Measurements from ENCODE around the gene FBN1. TPM values are rescaled to one million over a fixed set of nuclear protein-coding genes. Genes with fewer than 3 reads are reported as not detected.
A peak's percentile ranks its signal among the peaks of the same experiment; 100 is the strongest.

FBN1 gene
- total and polyA plus RNA-seq, 5 donors: 17.9 to 101 (median 63.1) TPM

DNA sequence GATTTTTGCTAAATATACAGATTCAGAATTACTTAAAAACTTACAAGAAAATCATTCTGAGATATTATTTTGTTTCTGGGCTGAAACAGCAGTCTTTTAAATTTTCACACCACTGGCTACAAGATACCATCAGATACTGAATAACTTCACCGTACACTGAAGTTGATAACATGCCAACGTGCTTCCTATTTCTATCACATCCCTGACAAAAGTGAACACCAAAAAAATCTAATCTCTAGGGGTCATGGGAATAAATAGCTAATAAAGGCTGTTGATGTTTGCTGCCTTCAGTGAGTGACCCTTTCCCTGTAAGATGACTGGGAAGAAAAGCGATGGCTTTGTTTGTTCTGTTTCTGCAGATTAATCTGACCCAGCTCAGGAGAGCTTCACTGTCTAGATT, 193.8 kb downstream of the FBN1 start:
- Histone ChIP-seq H3K9me3 (ENCODE audit: control insufficient read depth, low read length) (no peaks in the 10 kb centered on the region), H3K27ac (ENCODE audit: low read length) (no peak overlapping the region), H3K27me3 (ENCODE audit: control insufficient read depth, insufficient read depth) (no peaks in the 10 kb centered on the region), H3K4me1 (ENCODE audit: control insufficient read depth, insufficient read depth, low read length) (no peaks in the 10 kb centered on the region), H3K4me3 (ENCODE audit: low read length) (no peak overlapping the region)
- intact Hi-C loops (cut with DNase I): no loop called here
- WGBS: 30% methylated on average over 3 of the region's 3 CpGs
- no peak for DNase-seq
- ATAC-seq: no peak

DNA sequence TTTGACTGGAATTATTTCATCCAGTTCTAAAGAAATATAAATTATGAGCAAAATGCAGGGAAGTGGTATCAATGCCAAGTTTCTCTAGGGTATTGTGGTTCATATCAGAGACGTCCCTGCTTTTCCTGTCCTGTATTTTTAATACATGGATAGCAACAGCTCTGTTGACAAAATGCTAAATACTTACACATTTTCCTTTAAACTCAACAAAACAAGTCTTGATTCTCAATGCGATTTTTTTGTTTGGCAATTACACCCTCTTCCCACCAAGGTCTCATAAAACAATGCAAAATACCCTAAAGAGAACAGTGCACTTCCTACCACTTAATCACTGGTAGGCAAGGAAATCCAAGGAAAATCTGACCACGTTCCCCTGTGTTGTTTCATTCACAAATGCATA, 194.3 kb downstream of the FBN1 start:
- ATAC-seq (peak in 1 of 2 donors; percentile 31), DNase-seq (no peak)
- Histone ChIP-seq H3K27ac (ENCODE audit: low read length) (no peak overlapping the region), H3K27me3 (ENCODE audit: control insufficient read depth, insufficient read depth) (no peaks in the 10 kb centered on the region), H3K9me3 (ENCODE audit: control insufficient read depth, low read length) (no peaks in the 10 kb centered on the region), H3K4me3 (ENCODE audit: low read length) (no peak overlapping the region), H3K4me1 (ENCODE audit: control insufficient read depth, insufficient read depth, low read length) (no peaks in the 10 kb centered on the region)
- intact Hi-C loops (cut with DNase I): no loop called here
- WGBS: 28% methylated on average over 3 of the region's 3 CpGs

DNA sequence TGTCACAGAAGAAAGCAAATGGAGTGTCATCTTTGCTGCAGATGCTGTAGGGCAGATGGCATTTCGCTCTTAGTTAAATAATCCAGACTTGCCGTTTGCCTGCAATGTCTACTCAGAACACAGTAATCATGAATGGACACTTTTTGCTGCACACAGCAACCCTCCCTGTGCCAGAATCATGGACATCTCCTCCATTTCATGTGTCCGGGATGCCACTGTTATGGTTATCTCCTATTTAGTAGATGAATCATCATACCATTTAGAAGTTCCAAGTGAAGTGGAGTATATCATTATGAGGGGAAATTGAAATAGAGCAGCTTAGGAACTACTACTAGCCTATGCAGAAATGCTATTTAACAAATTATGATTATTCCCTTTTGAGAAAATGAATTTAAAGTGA, 195.8 kb downstream of the FBN1 start:
- intact Hi-C loops (cut with DNase I): no loop called here
- Histone ChIP-seq H3K4me3 (ENCODE audit: low read length) (no peak overlapping the region), H3K9me3 (ENCODE audit: control insufficient read depth, low read length) (no peaks in the 10 kb centered on the region), H3K27ac (ENCODE audit: low read length) (no peak overlapping the region), H3K4me1 (ENCODE audit: control insufficient read depth, insufficient read depth, low read length) (no peaks in the 10 kb centered on the region), H3K27me3 (ENCODE audit: control insufficient read depth, insufficient read depth) (no peaks in the 10 kb centered on the region)
- 88% methylated on average over 3 of the region's 3 CpGs for WGBS
- DNase-seq: no peak
- ATAC-seq: no peak

DNA sequence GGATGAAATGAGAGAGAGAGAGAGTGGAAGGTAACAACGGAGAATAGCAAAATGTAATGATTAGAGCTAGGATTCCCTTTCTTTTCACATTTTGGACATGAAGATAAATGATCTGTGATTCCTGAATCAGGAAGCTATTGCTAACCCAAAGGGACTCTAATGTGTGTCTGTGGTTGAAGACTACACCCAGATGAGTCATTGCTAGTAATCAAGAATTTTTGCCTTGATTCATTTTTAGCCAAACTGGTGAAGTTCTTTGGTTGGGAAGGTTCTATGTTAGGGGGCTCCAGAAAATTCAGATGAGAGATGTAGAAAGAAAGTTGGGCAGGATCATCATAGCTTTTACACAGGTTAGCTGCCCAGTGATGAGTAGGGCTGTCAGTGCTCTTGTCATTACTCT, 197.9 kb downstream of the FBN1 start:
- ATAC-seq (no peak), DNase-seq (no peak)
- Histone ChIP-seq H3K4me3 (ENCODE audit: low read length) (no peak overlapping the region), H3K27ac (ENCODE audit: low read length) (no peak overlapping the region), H3K9me3 (ENCODE audit: control insufficient read depth, low read length) (no peaks in the 10 kb centered on the region), H3K27me3 (ENCODE audit: control insufficient read depth, insufficient read depth) (no peaks in the 10 kb centered on the region), H3K4me1 (ENCODE audit: control insufficient read depth, insufficient read depth, low read length) (no peaks in the 10 kb centered on the region)
- intact Hi-C loops (cut with DNase I): no loop called here
- WGBS: 89% methylated on average over 1 of the region's 1 CpG

DNA sequence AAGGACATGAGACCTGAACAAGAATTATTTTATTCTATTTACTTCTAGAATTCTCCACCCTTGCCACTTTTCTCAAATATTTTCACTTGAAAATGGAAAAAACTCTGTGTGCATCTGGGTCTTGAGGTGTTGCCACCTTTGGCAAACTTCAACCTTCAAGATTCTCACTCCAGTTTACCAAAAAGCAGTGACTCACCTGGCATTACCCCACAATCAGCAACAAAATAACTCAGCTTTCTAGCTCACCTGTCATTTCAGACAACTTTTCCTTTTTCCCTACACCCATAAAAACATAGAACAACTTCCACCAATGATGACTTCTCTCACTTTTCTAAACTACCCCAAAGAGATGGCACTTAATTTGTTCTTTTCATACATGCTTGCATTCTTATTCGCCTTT, 198.5 kb downstream of the FBN1 start:
- DNase-seq (no peak), ATAC-seq (no peak)
- Histone ChIP-seq H3K4me3 (ENCODE audit: low read length) (no peak overlapping the region), H3K27ac (ENCODE audit: low read length) (no peak overlapping the region), H3K27me3 (ENCODE audit: control insufficient read depth, insufficient read depth) (no peaks in the 10 kb centered on the region), H3K4me1 (ENCODE audit: control insufficient read depth, insufficient read depth, low read length) (no peaks in the 10 kb centered on the region), H3K9me3 (ENCODE audit: control insufficient read depth, low read length) (no peaks in the 10 kb centered on the region)
- 98% methylated on average over 1 of the region's 1 CpG for WGBS
- intact Hi-C loops (cut with DNase I): no loop called here

DNA sequence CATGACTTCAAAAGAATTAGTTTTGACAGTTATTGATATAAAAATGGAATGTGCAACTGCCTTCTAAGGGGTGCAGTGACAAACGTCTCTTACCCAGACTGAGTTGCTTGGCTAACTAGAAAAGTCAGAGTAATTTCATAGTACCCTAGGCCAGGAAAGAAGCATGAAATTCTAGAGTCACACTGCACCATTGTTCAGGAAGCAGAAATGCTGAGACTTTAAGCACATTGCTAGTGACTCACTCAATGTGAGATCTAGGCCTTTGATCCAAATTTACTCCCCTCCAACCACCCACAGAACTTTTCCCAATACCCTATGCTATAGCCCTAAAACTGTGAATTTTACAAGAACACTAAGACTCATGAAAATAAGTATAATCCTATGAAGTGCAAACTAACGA, 203.5 kb downstream of the FBN1 start:
- Histone ChIP-seq H3K27ac (ENCODE audit: low read length) (no peak overlapping the region), H3K4me3 (ENCODE audit: low read length) (no peak overlapping the region), H3K9me3 (ENCODE audit: control insufficient read depth, low read length) (no peaks in the 10 kb centered on the region), H3K27me3 (ENCODE audit: control insufficient read depth, insufficient read depth) (no peaks in the 10 kb centered on the region), H3K4me1 (ENCODE audit: control insufficient read depth, insufficient read depth, low read length) (no peaks in the 10 kb centered on the region)
- DNase-seq (no peak), ATAC-seq (no peak)
- intact Hi-C loops (cut with DNase I): no loop called here
- 84% methylated on average over 2 of the region's 2 CpGs for whole genome bisulfite sequencing

DNA sequence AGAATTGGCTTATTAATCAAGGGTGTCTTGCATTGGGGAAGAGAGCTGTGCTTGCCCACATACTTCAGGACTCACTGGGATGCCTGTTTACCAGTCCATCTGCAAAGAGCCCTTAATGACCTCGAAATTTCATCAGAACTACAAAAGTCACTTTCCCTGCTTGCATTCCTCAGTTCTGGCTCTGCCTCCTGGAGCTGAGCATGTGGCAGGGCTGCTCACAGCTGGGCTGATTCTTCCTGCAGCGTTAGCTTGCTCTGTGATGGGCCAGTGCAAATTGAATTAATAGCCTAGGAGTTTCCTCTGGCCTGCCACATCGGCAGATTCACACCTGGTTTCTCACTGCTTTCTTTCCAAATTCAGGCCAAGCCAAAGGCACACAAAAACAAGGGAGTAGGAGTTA, 205.4 kb downstream of the FBN1 start:
- peak overlapping the region; percentile 30 for H3K27ac ChIP-seq (ENCODE audit: low read length)
- intact Hi-C loops (cut with DNase I): no loop called here

DNA sequence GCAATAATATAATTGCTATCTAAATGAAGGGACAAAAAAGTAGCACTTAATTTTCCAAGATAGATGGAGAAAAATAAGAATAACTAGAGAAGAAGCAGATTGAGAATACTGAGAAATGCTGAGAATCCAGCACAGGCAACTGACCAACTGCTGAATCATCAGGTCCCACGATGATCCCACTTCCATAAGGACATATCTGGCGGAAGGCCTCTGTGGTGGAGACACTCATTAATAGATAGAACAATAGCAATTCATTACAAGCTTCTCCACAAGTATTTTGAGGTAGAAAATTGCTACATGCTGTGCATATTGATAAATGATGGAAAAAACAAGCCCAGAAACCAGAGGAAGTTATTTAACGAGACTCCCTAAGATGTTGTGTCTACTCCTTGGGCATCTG, 208.3 kb downstream of the FBN1 start:
- H3K4me3 ChIP-seq (ENCODE audit: low read length): no peak overlapping the region
- DNase-seq (no peak), ATAC-seq (no peak)
- no peak overlapping the region for H3K27ac ChIP-seq (ENCODE audit: low read length)
- no peaks in the 10 kb centered on the region for H3K27me3 ChIP-seq (ENCODE audit: control insufficient read depth, insufficient read depth)
- intact Hi-C loops (cut with DNase I): no loop called here
- no peaks in the 10 kb centered on the region for H3K9me3 ChIP-seq (ENCODE audit: control insufficient read depth, low read length)
- no peaks in the 10 kb centered on the region for H3K4me1 ChIP-seq (ENCODE audit: control insufficient read depth, insufficient read depth, low read length)
- 71% methylated on average over 3 of the region's 3 CpGs for WGBS

More for the DNA sequence above, 205.4 kb downstream of the FBN1 start:
- peak; percentile 35 to 67 (median 55) for DNase-seq
- Histone ChIP-seq H3K4me3 (ENCODE audit: low read length) (no peak overlapping the region), H3K9me3 (ENCODE audit: control insufficient read depth, low read length) (no peaks in the 10 kb centered on the region), H3K27me3 (ENCODE audit: control insufficient read depth, insufficient read depth) (no peaks in the 10 kb centered on the region), H3K4me1 (ENCODE audit: control insufficient read depth, insufficient read depth, low read length) (no peaks in the 10 kb centered on the region)
- 37% methylated on average over 3 of the region's 3 CpGs for WGBS
- ATAC-seq: peak; percentile 72 to 84

DNA sequence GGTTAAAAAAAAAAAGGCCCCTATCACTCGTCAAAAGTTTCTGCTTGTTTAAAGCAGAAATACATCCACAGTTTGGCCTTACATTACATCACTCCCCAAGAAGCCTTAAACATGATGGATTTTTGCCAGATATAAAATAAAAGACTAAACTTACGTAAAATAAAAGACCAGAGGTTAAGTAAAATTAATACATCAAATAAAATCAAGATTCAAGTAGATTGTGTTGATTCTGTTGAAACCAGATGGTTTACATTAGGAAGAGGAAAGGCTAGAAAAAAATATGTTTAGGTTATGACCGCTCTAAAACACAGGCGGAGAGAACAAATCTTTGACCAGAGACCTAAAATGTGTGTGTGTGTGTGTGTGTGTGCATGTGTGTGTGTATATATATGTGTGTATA, 210.2 kb downstream of the FBN1 start:
- intact Hi-C loops (cut with DNase I): no loop called here
- DNase-seq: no peak
- H3K4me1 ChIP-seq (ENCODE audit: control insufficient read depth, insufficient read depth, low read length): no peaks in the 10 kb centered on the region
- no peak overlapping the region for H3K4me3 ChIP-seq (ENCODE audit: low read length)
- H3K9me3 ChIP-seq (ENCODE audit: control insufficient read depth, low read length): no peaks in the 10 kb centered on the region
- ATAC-seq: no peak
- no peaks in the 10 kb centered on the region for H3K27me3 ChIP-seq (ENCODE audit: control insufficient read depth, insufficient read depth)
- 87% methylated on average over 4 of the region's 4 CpGs for WGBS
- H3K27ac ChIP-seq (ENCODE audit: low read length): no peak overlapping the region

DNA sequence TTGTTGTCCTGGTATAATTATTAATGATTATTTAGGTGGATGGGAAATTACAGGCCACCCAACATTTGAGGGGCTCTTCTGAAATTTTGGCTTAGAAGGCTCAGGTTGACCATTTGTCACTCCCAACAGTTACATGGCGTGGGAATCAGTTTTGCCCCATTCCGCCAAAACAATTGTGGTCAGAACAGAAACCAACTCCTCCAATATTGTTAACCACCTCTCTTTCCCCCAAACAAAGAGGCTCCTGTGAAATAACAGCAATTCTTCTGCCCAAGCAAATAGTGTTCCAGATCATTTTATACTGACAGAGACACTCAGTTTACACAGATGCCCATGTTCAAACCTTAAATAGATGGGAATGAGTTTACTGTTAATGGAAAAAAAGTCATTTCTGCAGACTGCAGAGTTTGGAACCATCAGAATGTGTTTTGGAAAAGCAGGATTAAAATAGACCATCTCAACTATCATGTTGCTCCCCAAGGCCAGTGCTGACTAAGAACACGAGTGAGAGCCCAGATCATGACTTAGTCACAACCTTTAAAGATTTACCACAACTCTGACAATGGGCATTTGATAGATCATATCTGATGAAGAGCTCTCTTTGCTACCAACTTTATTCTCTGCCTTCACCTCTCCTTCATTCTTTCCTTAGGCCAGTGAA, 212.2 kb downstream of the FBN1 start:
- DNase-seq (no peak), ATAC-seq (no peak)
- Histone ChIP-seq H3K9me3 (ENCODE audit: control insufficient read depth, low read length) (no peaks in the 10 kb centered on the region), H3K27ac (ENCODE audit: low read length) (no peak overlapping the region), H3K4me1 (ENCODE audit: control insufficient read depth, insufficient read depth, low read length) (no peaks in the 10 kb centered on the region), H3K27me3 (ENCODE audit: control insufficient read depth, insufficient read depth) (no peaks in the 10 kb centered on the region), H3K4me3 (ENCODE audit: low read length) (no peak overlapping the region)
- intact Hi-C loops (cut with DNase I): no loop called here
- WGBS: 88% methylated on average over 3 of the region's 3 CpGs

DNA sequence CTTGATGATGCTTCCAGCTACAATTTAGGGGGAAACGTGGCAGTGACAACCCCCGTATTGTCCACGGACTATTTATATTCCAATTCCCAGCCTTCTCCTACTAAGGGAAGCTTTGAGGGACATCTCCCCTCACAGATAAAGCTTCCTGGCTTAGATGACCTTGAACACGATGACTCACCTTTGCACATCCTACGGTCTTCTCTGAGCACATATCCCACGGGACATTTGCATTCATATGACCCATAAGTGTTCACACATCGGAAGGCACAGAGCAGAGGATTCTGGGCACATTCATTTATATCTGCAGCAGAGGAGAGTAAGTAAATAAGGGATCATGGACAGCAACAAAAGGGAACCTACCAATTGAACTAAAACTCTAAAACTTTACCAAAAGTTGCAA, 212.8 kb downstream of the FBN1 start:
- Histone ChIP-seq H3K9me3 (ENCODE audit: control insufficient read depth, low read length) (no peaks in the 10 kb centered on the region), H3K27me3 (ENCODE audit: control insufficient read depth, insufficient read depth) (no peaks in the 10 kb centered on the region), H3K27ac (ENCODE audit: low read length) (no peak overlapping the region), H3K4me1 (ENCODE audit: control insufficient read depth, insufficient read depth, low read length) (no peaks in the 10 kb centered on the region), H3K4me3 (ENCODE audit: low read length) (no peak overlapping the region)
- 70% methylated on average over 7 of the region's 7 CpGs for WGBS
- no peak for ATAC-seq
- DNase-seq: no peak
- intact Hi-C loops (cut with DNase I): no loop called here

DNA sequence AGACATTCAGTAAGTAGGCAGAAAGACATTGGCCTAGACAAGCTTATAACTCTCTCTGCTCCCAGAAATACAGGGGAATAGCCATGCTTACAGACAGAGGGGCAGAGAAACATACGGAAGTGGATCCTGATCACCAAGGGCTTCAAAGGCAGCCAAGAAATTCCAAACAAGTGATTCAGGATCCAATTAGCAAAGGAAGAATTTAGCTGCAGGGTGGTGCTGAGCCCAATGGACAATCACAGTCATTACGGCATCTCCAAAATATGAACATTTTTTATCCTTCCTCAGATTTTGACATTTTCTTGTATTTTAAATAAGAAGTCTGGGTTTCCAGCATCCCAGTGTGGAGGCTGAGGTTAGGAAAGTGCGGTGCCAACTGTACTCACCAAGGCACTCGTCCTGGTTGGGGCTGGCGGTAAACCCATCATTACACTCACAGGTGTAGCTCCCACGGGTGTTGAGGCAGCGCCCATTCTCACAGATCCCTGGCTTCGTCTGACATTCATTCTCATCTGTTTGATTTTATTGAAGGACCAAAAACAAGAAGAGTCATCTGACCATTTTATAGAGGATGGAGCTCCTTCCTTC, 217.5 kb downstream of the FBN1 start:
- no peak for ATAC-seq
- H3K27me3 ChIP-seq (ENCODE audit: control insufficient read depth, insufficient read depth): no peaks in the 10 kb centered on the region
- no peak overlapping the region for H3K27ac ChIP-seq (ENCODE audit: low read length)

More for the DNA sequence above, 217.5 kb downstream of the FBN1 start:
- Histone ChIP-seq H3K9me3 (ENCODE audit: control insufficient read depth, low read length) (no peaks in the 10 kb centered on the region), H3K4me3 (ENCODE audit: low read length) (no peak overlapping the region), H3K4me1 (ENCODE audit: control insufficient read depth, insufficient read depth, low read length) (no peaks in the 10 kb centered on the region)
- no peak for DNase-seq
- intact Hi-C loops (cut with DNase I): no loop called here
- 73% methylated on average over 8 of the region's 8 CpGs for WGBS
